SK-N-SH (cell line): ENCODE measurements around the gene SPC25.

Source experiments
- GABPA ChIP-seq: IDR thresholded peaks from 2 replicates; pipeline ENCODE4 v1.4.0; 2012; ENCODE audit warnings: low read depth, mild to moderate bottlenecking
- TF ChIP-seq, protein P1 (sequence below): fragments of 200-600 bp; sonication (generic); IDR thresholded peaks from 2 replicates; pipeline ENCODE4 v1.6.1; 2017; ENCODE audit warnings: antibody characterized with exemption, mild to moderate bottlenecking, moderate library complexity

DNA sequence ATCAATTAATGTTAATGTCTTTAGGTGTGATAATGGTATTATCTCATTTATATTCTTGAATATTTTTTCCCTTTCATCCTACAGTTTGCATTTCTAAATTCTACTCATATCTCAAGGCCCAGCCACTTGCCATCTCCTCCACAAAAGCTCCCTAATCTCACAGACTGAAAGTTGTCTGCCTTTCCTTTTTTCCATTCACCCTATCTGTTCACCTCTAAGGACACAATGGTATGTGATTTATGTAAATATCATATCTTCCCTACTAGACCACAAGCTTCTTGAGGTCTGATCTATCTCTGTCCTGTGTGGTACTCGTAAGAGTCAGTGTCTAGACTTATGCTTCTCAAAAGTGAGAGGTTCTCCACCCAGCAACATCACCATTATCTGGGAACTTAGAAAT is 3.9 kb upstream of the SPC25 start:
- TF ChIP-seq, protein P1, sequence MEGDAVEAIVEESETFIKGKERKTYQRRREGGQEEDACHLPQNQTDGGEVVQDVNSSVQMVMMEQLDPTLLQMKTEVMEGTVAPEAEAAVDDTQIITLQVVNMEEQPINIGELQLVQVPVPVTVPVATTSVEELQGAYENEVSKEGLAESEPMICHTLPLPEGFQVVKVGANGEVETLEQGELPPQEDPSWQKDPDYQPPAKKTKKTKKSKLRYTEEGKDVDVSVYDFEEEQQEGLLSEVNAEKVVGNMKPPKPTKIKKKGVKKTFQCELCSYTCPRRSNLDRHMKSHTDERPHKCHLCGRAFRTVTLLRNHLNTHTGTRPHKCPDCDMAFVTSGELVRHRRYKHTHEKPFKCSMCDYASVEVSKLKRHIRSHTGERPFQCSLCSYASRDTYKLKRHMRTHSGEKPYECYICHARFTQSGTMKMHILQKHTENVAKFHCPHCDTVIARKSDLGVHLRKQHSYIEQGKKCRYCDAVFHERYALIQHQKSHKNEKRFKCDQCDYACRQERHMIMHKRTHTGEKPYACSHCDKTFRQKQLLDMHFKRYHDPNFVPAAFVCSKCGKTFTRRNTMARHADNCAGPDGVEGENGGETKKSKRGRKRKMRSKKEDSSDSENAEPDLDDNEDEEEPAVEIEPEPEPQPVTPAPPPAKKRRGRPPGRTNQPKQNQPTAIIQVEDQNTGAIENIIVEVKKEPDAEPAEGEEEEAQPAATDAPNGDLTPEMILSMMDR: no peak
- no peak for TF ChIP-seq GABPA
